GM21390 (cell line): ENCODE measurements around the gene CD70.
"Not testable (repeated sequence)": the region's sequence is repeated elsewhere in the genome, so short reads cannot be mapped to it uniquely, and the experiment has no call there.

Source experiments
- ATAC-seq: cut with Tn5 transposase; IDR thresholded peaks from one replicate; pipeline ENCODE4 v1.9.1; 2021; ENCODE audit not compliant: unreplicated experiment

Gene CD70

GRCh38 chr19:6598254-6598892 lies 7.4 kb upstream of the CD70 start:
- not testable (repeated sequence) for ATAC-seq

- ATAC-seq, result not testable (repeated sequence)
These were observed 6.7 kb upstream of the CD70 start for GRCh38 chr19:6597471-6598253.

- ATAC-seq, result no peak
These were observed 5.7 kb upstream of the CD70 start for GRCh38 chr19:6596621-6597020.

GRCh38 chr19:6593651-6594416 lies 2.9 kb upstream of the CD70 start:
- no peak for ATAC-seq

GRCh38 chr19:6590258-6590826 lies 608 bp downstream of the CD70 start:
- ATAC-seq, result peak; percentile 11

GRCh38 chr19:6589711-6590257 lies 1.2 kb downstream of the CD70 start:
- no peak for ATAC-seq

- no peak for ATAC-seq
These were observed 2.2 kb downstream of the CD70 start for GRCh38 chr19:6588508-6589345.

- no peak for ATAC-seq
These were observed 2.9 kb downstream of the CD70 start for GRCh38 chr19:6587998-6588507.

- no peak for ATAC-seq
These were observed 3.7 kb downstream of the CD70 start for GRCh38 chr19:6587093-6587820.

GRCh38 chr19:6586726-6587092 lies 4.2 kb downstream of the CD70 start:
- no peak for ATAC-seq

- ATAC-seq, result no peak
These were observed 4.9 kb downstream of the CD70 start for GRCh38 chr19:6586056-6586455.

- ATAC-seq, result not testable (repeated sequence)
These were observed 8.2 kb downstream of the CD70 start for GRCh38 chr19:6582515-6583484.

GRCh38 chr19:6580313-6580712 lies 10.6 kb downstream of the CD70 start:
- no peak for ATAC-seq

- no peak for ATAC-seq
These were observed 11.3 kb downstream of the CD70 start for GRCh38 chr19:6579450-6580178.

- ATAC-seq, result peak; percentile 72
These were observed 13.3 kb downstream of the CD70 start for GRCh38 chr19:6577476-6578125.

GRCh38 chr19:6576869-6577475 lies 14.0 kb downstream of the CD70 start:
- ATAC-seq, result no peak

- ATAC-seq, result no peak
These were observed 17.6 kb downstream of the CD70 start for GRCh38 chr19:6573350-6573749.
